ENCODE results near the gene CERK. TPM values are rescaled to one million over a fixed set of nuclear protein-coding genes. Genes with fewer than 3 reads are reported as not detected.
A peak's percentile ranks its signal among the peaks of the same experiment; 100 is the strongest.

The CERK gene
- total and polyA plus RNA-seq, 2 of the 13 experiments (the other 11 are each of a cell fraction or from before 2014, with no cell fraction given) = 40.3 to 41.9 TPM

DNA sequence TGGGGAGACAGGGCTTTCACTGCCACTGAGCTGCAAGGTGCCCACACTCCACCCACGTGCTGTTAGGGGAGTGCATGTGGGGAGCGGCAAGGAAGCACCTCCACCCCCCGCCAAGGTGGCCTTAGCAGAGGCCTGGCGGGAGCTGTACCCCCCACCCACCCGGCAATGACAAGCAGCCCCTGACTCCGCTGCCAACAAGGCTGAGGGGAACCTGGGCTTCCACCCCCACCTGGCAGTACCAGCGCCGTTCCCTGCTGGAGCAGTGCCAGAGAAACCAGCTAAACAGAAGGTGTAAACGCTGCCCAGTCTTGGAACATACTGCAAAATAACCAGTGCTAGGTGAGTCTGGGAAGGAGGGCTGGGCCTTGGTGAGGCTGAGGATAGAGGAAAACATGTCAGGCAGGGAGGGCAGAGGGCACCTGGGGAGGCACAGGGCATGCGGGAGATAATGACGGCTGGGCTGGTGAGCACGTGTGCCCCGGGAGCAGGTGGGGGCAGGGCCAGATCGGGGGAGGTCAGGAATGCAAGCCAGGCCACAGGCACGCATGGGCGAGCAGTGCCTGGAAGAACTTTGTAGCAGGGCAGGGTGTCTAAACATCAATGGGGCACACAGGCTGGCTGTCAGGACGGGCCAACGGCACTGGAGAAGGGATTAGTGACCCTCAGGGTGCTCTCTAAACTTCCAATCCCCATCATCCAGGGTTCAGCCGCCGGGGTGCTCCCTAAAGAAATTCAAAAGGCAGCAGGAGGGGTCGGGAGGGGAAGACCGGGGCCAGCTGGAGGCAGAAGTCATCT, 6.6 kb downstream of the CERK start (continued):
- TF ChIP-seq, protein P1, sequence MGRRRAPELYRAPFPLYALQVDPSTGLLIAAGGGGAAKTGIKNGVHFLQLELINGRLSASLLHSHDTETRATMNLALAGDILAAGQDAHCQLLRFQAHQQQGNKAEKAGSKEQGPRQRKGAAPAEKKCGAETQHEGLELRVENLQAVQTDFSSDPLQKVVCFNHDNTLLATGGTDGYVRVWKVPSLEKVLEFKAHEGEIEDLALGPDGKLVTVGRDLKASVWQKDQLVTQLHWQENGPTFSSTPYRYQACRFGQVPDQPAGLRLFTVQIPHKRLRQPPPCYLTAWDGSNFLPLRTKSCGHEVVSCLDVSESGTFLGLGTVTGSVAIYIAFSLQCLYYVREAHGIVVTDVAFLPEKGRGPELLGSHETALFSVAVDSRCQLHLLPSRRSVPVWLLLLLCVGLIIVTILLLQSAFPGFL (CRISPR knock-in tag; IDR thresholded peaks at IDR 0.05) = no peak
- TF ChIP-seq ZBTB7B (CRISPR knock-in tag; IDR thresholded peaks at IDR 0.05) (0 out of 2 replicates have a peak, but pooled peaks have one; percentile 29), MAFF (IDR thresholded peaks at IDR 0.05; ENCODE audit: low read depth, low read length) (no peak), ZNF891 (CRISPR knock-in tag; IDR thresholded peaks at IDR 0.05) (peak; percentile 58), MIXL1 (CRISPR knock-in tag; IDR thresholded peaks at IDR 0.05) (peak; percentile 85; the same call in 1 of the 2 replicates), TRIM24 (CRISPR knock-in tag; IDR thresholded peaks at IDR 0.05) (peak; percentile 88; the same call in 1 of the 2 replicates), ZNF652 (CRISPR knock-in tag; IDR thresholded peaks at IDR 0.05; ENCODE audit: borderline replicate concordance, low read depth) (no peak), CREM (IDR thresholded peaks at IDR 0.05) (peak; percentile 41; the same call in 1 of the 2 replicates), CREM (CRISPR knock-in tag; IDR thresholded peaks at IDR 0.05) (no peak)
- TF ChIP-seq, protein P2, sequence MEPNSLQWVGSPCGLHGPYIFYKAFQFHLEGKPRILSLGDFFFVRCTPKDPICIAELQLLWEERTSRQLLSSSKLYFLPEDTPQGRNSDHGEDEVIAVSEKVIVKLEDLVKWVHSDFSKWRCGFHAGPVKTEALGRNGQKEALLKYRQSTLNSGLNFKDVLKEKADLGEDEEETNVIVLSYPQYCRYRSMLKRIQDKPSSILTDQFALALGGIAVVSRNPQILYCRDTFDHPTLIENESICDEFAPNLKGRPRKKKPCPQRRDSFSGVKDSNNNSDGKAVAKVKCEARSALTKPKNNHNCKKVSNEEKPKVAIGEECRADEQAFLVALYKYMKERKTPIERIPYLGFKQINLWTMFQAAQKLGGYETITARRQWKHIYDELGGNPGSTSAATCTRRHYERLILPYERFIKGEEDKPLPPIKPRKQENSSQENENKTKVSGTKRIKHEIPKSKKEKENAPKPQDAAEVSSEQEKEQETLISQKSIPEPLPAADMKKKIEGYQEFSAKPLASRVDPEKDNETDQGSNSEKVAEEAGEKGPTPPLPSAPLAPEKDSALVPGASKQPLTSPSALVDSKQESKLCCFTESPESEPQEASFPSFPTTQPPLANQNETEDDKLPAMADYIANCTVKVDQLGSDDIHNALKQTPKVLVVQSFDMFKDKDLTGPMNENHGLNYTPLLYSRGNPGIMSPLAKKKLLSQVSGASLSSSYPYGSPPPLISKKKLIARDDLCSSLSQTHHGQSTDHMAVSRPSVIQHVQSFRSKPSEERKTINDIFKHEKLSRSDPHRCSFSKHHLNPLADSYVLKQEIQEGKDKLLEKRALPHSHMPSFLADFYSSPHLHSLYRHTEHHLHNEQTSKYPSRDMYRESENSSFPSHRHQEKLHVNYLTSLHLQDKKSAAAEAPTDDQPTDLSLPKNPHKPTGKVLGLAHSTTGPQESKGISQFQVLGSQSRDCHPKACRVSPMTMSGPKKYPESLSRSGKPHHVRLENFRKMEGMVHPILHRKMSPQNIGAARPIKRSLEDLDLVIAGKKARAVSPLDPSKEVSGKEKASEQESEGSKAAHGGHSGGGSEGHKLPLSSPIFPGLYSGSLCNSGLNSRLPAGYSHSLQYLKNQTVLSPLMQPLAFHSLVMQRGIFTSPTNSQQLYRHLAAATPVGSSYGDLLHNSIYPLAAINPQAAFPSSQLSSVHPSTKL (CRISPR knock-in tag; IDR thresholded peaks at IDR 0.05) = peak; percentile 94
- TF ChIP-seq, protein P3, sequence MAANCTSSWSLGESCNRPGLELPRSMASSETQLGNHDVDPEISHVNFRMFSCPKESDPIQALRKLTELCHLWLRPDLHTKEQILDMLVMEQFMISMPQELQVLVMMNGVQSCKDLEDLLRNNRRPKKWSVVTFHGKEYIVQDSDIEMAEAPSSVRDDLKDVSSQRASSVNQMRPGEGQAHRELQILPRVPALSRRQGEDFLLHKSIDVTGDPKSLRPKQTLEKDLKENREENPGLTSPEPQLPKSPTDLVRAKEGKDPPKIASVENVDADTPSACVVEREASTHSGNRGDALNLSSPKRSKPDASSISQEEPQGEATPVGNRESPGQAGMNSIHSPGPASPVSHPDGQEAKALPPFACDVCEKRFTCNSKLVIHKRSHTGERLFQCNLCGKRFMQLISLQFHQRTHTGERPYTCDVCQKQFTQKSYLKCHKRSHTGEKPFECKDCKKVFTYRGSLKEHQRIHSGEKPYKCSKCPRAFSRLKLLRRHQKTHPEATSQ (CRISPR knock-in tag; IDR thresholded peaks at IDR 0.05; ENCODE audit: borderline replicate concordance) = no peak
- TF ChIP-seq, protein P4, sequence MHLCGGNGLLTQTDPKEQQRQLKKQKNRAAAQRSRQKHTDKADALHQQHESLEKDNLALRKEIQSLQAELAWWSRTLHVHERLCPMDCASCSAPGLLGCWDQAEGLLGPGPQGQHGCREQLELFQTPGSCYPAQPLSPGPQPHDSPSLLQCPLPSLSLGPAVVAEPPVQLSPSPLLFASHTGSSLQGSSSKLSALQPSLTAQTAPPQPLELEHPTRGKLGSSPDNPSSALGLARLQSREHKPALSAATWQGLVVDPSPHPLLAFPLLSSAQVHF (CRISPR knock-in tag; IDR thresholded peaks at IDR 0.05) = no peak
- TF ChIP-seq, protein P5, sequence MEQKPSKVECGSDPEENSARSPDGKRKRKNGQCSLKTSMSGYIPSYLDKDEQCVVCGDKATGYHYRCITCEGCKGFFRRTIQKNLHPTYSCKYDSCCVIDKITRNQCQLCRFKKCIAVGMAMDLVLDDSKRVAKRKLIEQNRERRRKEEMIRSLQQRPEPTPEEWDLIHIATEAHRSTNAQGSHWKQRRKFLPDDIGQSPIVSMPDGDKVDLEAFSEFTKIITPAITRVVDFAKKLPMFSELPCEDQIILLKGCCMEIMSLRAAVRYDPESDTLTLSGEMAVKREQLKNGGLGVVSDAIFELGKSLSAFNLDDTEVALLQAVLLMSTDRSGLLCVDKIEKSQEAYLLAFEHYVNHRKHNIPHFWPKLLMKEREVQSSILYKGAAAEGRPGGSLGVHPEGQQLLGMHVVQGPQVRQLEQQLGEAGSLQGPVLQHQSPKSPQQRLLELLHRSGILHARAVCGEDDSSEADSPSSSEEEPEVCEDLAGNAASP (CRISPR knock-in tag; IDR thresholded peaks at IDR 0.05; ENCODE audit: borderline replicate concordance) = peak; percentile 93; the same call in 1 of the 2 replicates
- TF ChIP-seq, protein P6, sequence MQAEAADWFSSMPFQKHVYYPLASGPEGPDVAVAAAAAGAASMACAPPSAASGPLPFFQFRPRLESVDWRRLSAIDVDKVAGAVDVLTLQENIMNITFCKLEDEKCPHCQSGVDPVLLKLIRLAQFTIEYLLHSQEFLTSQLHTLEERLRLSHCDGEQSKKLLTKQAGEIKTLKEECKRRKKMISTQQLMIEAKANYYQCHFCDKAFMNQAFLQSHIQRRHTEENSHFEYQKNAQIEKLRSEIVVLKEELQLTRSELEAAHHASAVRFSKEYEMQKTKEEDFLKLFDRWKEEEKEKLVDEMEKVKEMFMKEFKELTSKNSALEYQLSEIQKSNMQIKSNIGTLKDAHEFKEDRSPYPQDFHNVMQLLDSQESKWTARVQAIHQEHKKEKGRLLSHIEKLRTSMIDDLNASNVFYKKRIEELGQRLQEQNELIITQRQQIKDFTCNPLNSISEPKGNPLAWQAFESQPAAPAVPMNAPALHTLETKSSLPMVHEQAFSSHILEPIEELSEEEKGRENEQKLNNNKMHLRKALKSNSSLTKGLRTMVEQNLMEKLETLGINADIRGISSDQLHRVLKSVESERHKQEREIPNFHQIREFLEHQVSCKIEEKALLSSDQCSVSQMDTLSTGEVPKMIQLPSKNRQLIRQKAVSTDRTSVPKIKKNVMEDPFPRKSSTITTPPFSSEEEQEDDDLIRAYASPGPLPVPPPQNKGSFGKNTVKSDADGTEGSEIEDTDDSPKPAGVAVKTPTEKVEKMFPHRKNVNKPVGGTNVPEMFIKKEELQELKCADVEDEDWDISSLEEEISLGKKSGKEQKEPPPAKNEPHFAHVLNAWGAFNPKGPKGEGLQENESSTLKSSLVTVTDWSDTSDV (CRISPR knock-in tag; IDR thresholded peaks at IDR 0.05) = peak; percentile 71; the same call in 1 of the 2 replicates

Data from HepG2 (cell line).